ENCODE data around the gene ZNF407.
"Not testable (repeated sequence)": the region's sequence is repeated elsewhere in the genome, so short reads cannot be mapped to it uniquely, and the experiment has no call there.

Gene ZNF407

DNA sequence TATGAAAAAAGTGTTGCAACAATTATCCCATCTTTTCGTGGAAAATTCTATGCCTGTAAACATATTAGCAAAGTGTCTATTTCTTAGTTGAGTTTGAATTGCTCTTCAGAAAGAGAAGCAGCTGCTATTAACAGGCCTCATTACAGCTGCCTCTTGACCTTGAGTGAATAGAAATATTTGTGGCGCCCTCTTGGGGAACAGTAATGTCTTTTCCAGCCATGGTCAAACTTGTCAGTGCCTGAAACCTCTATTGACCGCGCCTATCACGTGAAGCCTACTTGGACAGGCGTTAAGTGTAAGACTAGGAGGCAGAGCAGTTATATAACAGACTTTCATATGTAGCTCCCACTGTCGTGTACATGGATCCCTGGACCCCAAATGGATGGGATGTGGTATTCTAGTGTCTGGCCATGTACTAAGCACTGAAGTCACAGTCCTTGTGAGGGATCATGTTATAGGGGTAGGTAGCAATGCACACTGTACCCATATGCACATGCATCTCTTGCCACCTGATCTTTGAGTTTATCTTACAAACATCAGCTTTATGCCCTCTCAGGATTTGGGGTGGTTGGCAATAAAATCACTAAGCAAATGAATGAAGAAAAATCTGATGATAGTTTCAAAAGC, 366.3 kb downstream of the ZNF407 start:
- H3K9me3 ChIP-seq (ENCODE audit: insufficient read depth, low read length): no peaks in the 10 kb centered on the region
- no peak for TF ChIP-seq ZNF274 (IDR thresholded peaks at IDR 0.05; ENCODE audit: low read depth, low read length)
- TF ChIP-seq SUZ12 (IDR thresholded peaks at IDR 0.05; ENCODE audit: extremely low read depth, insufficient read depth, insufficient read length): no peak
- TF ChIP-seq YY1 (IDR thresholded peaks at IDR 0.05; ENCODE audit: insufficient read depth, insufficient read length): no peak
- H3K9ac ChIP-seq (ENCODE audit: insufficient read length, low read depth): no peak overlapping the region
- H3K27me3 ChIP-seq (ENCODE audit: insufficient read depth, insufficient read length): no peaks in the 10 kb centered on the region
- no peak overlapping the region for H3K4me3 ChIP-seq (ENCODE audit: insufficient read length, low read depth)
- H3K36me3 ChIP-seq (ENCODE audit: insufficient read depth, insufficient read length, low read length): no peaks in the 10 kb centered on the region
- no peaks in the 10 kb centered on the region for H3K4me1 ChIP-seq (ENCODE audit: insufficient read depth, insufficient read length)
- peak; percentile 30 for DNase-seq (ENCODE audit: low read depth, low spot score)

DNA sequence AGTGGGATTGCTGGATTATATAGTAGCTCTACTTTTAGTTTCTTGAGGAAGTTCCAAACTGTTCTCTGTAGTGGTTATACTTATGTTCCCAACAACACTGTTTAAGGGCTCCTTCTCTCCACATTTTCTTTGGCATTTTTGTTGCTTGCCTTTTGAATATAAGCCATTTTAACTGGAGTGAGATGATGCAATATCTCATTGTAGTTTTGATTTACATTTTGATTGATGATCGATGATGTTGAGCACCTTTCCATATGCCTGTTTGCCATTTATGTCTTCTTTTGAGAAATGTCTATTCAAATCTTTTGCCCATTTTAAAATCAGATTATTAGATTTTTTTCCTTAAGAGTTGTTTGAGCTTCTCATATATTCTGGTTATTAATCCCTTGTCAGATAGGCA, 368.0 kb downstream of the ZNF407 start:
- no peaks in the 10 kb centered on the region for H3K4me1 ChIP-seq (ENCODE audit: insufficient read depth, insufficient read length)
- H3K27me3 ChIP-seq (ENCODE audit: insufficient read depth, insufficient read length): no peaks in the 10 kb centered on the region
- no peak for DNase-seq (ENCODE audit: low read depth, low spot score)
- no peak overlapping the region for H3K4me3 ChIP-seq (ENCODE audit: insufficient read length, low read depth)
- no peaks in the 10 kb centered on the region for H3K9me3 ChIP-seq (ENCODE audit: insufficient read depth, low read length)
- TF ChIP-seq YY1 (IDR thresholded peaks at IDR 0.05; ENCODE audit: insufficient read depth, insufficient read length): no peak
- no peak for TF ChIP-seq SUZ12 (IDR thresholded peaks at IDR 0.05; ENCODE audit: extremely low read depth, insufficient read depth, insufficient read length)
- no peak for TF ChIP-seq ZNF274 (IDR thresholded peaks at IDR 0.05; ENCODE audit: low read depth, low read length)
- H3K9ac ChIP-seq (ENCODE audit: insufficient read length, low read depth): no peak overlapping the region
- H3K36me3 ChIP-seq (ENCODE audit: insufficient read depth, insufficient read length, low read length): no peaks in the 10 kb centered on the region

DNA sequence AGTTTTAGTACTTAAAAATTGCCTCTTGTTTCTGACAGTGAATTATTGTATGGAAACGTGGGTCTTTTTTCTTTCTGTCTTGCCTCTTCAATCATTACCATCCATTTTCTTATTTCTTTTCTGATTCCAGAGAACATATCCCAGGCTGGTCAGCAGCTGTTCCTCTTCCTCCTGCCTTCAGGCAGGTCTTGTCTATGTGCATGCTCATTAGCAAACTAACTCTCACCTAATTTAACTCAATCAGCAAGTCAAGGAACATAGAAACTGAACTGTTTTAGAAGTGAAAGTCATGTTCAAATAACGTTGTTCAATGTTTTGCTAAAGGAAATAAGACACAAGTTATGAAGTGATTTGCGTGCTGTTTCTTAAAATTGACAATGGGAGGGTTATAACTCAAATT, 369.8 kb downstream of the ZNF407 start:
- DNase-seq (ENCODE audit: low read depth, low spot score): no peak
- no peaks in the 10 kb centered on the region for H3K4me1 ChIP-seq (ENCODE audit: insufficient read depth, insufficient read length)
- H3K36me3 ChIP-seq (ENCODE audit: insufficient read depth, insufficient read length, low read length): no peaks in the 10 kb centered on the region
- H3K9me3 ChIP-seq (ENCODE audit: insufficient read depth, low read length): no peaks in the 10 kb centered on the region
- TF ChIP-seq ZNF274 (IDR thresholded peaks at IDR 0.05; ENCODE audit: low read depth, low read length): no peak
- no peak for TF ChIP-seq SUZ12 (IDR thresholded peaks at IDR 0.05; ENCODE audit: extremely low read depth, insufficient read depth, insufficient read length)
- no peak for TF ChIP-seq YY1 (IDR thresholded peaks at IDR 0.05; ENCODE audit: insufficient read depth, insufficient read length)
- no peak overlapping the region for H3K9ac ChIP-seq (ENCODE audit: insufficient read length, low read depth)
- no peak overlapping the region for H3K4me3 ChIP-seq (ENCODE audit: insufficient read length, low read depth)
- H3K27me3 ChIP-seq (ENCODE audit: insufficient read depth, insufficient read length): no peaks in the 10 kb centered on the region

DNA sequence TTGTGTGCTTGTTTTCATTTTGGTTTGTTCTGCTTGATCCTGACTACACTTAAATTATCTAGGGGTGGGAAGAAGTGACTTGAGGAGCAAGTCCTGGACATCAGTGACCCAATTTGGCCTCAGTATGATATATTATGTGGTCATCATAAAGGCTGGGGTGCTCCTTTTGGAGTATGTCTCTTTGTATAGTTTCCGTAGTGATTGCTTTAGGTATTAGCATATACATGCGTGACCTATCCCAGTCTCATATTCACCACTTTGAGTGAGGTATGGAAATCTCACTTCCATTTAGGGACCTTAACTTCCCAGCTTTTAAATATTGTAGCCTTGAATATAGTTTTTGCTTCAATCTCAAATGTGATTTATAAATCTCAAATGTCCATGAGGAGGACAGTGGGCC, 370.3 kb downstream of the ZNF407 start:
- H3K27me3 ChIP-seq (ENCODE audit: insufficient read depth, insufficient read length): no peaks in the 10 kb centered on the region
- no peaks in the 10 kb centered on the region for H3K4me1 ChIP-seq (ENCODE audit: insufficient read depth, insufficient read length)
- H3K36me3 ChIP-seq (ENCODE audit: insufficient read depth, insufficient read length, low read length): no peaks in the 10 kb centered on the region
- no peak overlapping the region for H3K4me3 ChIP-seq (ENCODE audit: insufficient read length, low read depth)
- TF ChIP-seq ZNF274 (IDR thresholded peaks at IDR 0.05; ENCODE audit: low read depth, low read length) (no peak), YY1 (IDR thresholded peaks at IDR 0.05; ENCODE audit: insufficient read depth, insufficient read length) (no peak), SUZ12 (IDR thresholded peaks at IDR 0.05; ENCODE audit: extremely low read depth, insufficient read depth, insufficient read length) (no peak)
- no peaks in the 10 kb centered on the region for H3K9me3 ChIP-seq (ENCODE audit: insufficient read depth, low read length)
- no peak for DNase-seq (ENCODE audit: low read depth, low spot score)
- no peak overlapping the region for H3K9ac ChIP-seq (ENCODE audit: insufficient read length, low read depth)

DNA sequence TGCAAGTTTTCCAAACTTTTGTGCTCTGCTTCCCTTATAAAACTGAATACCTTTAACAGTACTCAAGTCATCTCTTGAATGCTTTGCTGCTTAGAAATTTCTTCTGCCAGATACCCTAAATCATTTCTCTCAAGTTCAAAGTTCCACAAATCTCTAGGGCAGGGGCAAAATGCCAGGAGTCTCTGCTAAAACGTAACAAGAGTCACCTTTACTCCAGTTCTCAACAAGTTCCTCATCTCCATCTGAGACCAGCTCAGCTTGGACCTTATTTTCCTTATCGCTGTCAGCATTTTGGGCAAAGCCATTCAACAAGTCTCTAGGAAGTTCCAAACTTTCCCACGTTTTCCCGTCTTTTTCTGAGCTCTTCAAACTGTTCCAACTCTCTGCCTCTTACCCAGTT, 373.7 kb downstream of the ZNF407 start:
- not testable (repeated sequence) for H3K36me3 ChIP-seq (ENCODE audit: insufficient read depth, insufficient read length, low read length); DNase-seq (ENCODE audit: low read depth, low spot score); H3K27me3 ChIP-seq (ENCODE audit: insufficient read depth, insufficient read length); H3K4me3 ChIP-seq (ENCODE audit: insufficient read length, low read depth); H3K9ac ChIP-seq (ENCODE audit: insufficient read length, low read depth); H3K4me1 ChIP-seq (ENCODE audit: insufficient read depth, insufficient read length); H3K9me3 ChIP-seq (ENCODE audit: insufficient read depth, low read length)

DNA sequence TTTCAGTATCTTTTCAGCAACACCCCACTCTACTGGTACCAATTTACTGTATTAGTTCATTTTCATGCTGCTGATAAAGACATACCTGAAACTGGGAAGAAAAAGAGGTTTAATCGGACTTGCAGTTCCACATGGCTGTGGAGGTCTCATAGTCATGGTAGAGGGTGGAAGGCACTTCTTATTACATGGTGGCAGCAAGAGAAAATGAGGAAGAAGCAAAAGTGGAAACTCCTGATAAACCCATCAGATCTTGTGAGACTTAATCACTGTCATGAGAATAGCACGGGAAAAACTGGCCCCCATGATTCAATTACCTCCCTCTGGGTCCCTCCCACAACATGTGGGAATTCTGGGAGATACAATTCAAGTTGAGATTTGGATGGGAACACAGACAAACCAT, 374.1 kb downstream of the ZNF407 start:
- H3K4me1 ChIP-seq (ENCODE audit: insufficient read depth, insufficient read length); H3K9ac ChIP-seq (ENCODE audit: insufficient read length, low read depth); H3K4me3 ChIP-seq (ENCODE audit: insufficient read length, low read depth); H3K36me3 ChIP-seq (ENCODE audit: insufficient read depth, insufficient read length, low read length); H3K27me3 ChIP-seq (ENCODE audit: insufficient read depth, insufficient read length); DNase-seq (ENCODE audit: low read depth, low spot score); H3K9me3 ChIP-seq (ENCODE audit: insufficient read depth, low read length): not testable (repeated sequence)

DNA sequence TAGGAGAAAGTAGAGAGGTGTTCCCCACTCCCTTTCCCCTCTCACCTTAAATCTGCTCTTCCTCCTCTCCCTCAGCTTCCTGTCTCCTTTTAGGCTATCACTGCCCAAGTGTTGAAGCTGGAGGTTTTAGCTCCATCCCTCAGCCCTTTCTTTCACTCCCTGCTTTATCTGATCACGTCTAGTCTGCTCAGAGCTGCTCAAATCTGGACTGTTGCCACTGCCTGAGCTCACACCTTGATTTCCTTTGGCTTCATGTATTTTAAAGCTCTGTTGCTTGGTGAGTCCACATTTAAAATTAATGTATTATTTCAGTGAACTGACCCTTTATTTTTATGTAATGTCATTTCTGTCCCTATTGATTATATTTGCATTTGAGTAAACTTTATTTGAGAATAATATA, 374.7 kb downstream of the ZNF407 start:
- no peaks in the 10 kb centered on the region for H3K36me3 ChIP-seq (ENCODE audit: insufficient read depth, insufficient read length, low read length)
- no peak for TF ChIP-seq ZNF274 (IDR thresholded peaks at IDR 0.05; ENCODE audit: low read depth, low read length)
- TF ChIP-seq SUZ12 (IDR thresholded peaks at IDR 0.05; ENCODE audit: extremely low read depth, insufficient read depth, insufficient read length): no peak
- TF ChIP-seq YY1 (IDR thresholded peaks at IDR 0.05; ENCODE audit: insufficient read depth, insufficient read length): no peak
- no peak for DNase-seq (ENCODE audit: low read depth, low spot score)
- H3K4me1 ChIP-seq (ENCODE audit: insufficient read depth, insufficient read length): no peaks in the 10 kb centered on the region
- no peaks in the 10 kb centered on the region for H3K27me3 ChIP-seq (ENCODE audit: insufficient read depth, insufficient read length)
- no peak overlapping the region for H3K4me3 ChIP-seq (ENCODE audit: insufficient read length, low read depth)
- no peak overlapping the region for H3K9ac ChIP-seq (ENCODE audit: insufficient read length, low read depth)
- H3K9me3 ChIP-seq (ENCODE audit: insufficient read depth, low read length): no peaks in the 10 kb centered on the region

DNA sequence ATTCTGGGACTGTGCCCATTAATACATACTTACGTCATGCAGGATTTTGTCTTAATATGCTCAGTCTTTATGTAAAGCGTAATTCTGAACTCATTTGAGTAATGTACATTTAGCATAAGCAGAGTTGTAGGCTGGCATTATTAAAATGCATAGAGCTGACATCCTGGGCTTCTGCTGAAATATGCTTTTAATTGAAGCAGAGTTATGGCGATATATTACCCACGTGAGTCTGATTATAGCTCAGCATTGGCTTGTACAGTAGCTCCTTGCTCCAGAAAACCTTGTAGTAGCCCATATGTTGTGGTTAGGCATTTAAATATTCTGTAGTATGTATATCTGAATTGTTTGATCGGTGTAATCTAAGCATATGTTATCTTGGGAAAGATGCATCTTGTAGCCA, 377.3 kb downstream of the ZNF407 start:
- TF ChIP-seq ZNF274 (IDR thresholded peaks at IDR 0.05; ENCODE audit: low read depth, low read length) (no peak), SUZ12 (IDR thresholded peaks at IDR 0.05; ENCODE audit: extremely low read depth, insufficient read depth, insufficient read length) (no peak), YY1 (IDR thresholded peaks at IDR 0.05; ENCODE audit: insufficient read depth, insufficient read length) (no peak)
- no peaks in the 10 kb centered on the region for H3K36me3 ChIP-seq (ENCODE audit: insufficient read depth, insufficient read length, low read length)
- no peak for DNase-seq (ENCODE audit: low read depth, low spot score)
- no peaks in the 10 kb centered on the region for H3K9me3 ChIP-seq (ENCODE audit: insufficient read depth, low read length)
- no peak overlapping the region for H3K9ac ChIP-seq (ENCODE audit: insufficient read length, low read depth)
- no peak overlapping the region for H3K4me3 ChIP-seq (ENCODE audit: insufficient read length, low read depth)
- no peaks in the 10 kb centered on the region for H3K4me1 ChIP-seq (ENCODE audit: insufficient read depth, insufficient read length)
- H3K27me3 ChIP-seq (ENCODE audit: insufficient read depth, insufficient read length): no peaks in the 10 kb centered on the region

Data from NT2/D1 (cell line).